Adrenal gland (tissue), 12 donors: Measurements from ENCODE around the gene COP1. TPM values are rescaled to one million over a fixed set of nuclear protein-coding genes. Genes with fewer than 3 reads are reported as not detected.

ENCODE experiments used
- DNase-seq, 7 donors: peaks; one replicate each; pipeline ENCODE4 v3.0.0-alpha.2; 2019 to 2020
- H3K27ac ChIP-seq, 5 donors: fragments of 200-600 bp; sonication (generic) in 4 of 5; 1 replicate in 3 of 5; 2 replicates in 2 of 5; pipeline versions ENCODE4 v1.5.1 to v1.8.0; 2016 to 2020; ENCODE audit warnings: mild to moderate bottlenecking in 1 of 5
- H3K27me3 ChIP-seq: fragments of 200-600 bp; 2 replicates; pipeline ENCODE4 v1.8.0; 2021
- H3K36me3 ChIP-seq, 2 donors: fragments of 200-600 bp; replicated peaks in 1 of 2; 1 replicate in 1 of 2; 2 replicates in 1 of 2; pipeline versions ENCODE4 v1.5.1 to v1.8.0; 2018 to 2022
- H3K4me1 ChIP-seq, 2 donors: fragments of 200-600 bp; replicated peaks in 1 of 2; 1 replicate in 1 of 2; 2 replicates in 1 of 2; pipeline versions ENCODE4 v1.5.1 to v1.8.0; 2018 to 2021
- H3K4me3 ChIP-seq, 4 donors: fragments of 200-600 bp; sonication (generic) in 3 of 4; one replicate each; pipeline ENCODE4 v1.5.1; 2016 to 2018
- H3K9me3 ChIP-seq, 3 donors: fragments of 200-600 bp; sonication (generic) in 1 of 3; replicated peaks in 1 of 3; 1 replicate in 2 of 3; 2 replicates in 1 of 3; pipeline versions ENCODE4 v1.5.1 to v1.8.0; 2016 to 2021
- CTCF ChIP-seq, 6 experiments: fragments of 450-650 bp in 4 of 6; fragments of 200-600 bp in 2 of 6; sonication (generic) in 1 of 6; IDR thresholded peaks; 1 replicate in 5 of 6; 2 replicates in 1 of 6; pipeline versions ENCODE4 v1.5.1 to v1.8.0; 2016 to 2021; ENCODE audit warnings: antibody characterized with exemption in 6 of 6, mild to moderate bottlenecking in 2 of 6, moderate library complexity in 1 of 6
- POLR2A ChIP-seq, 2 donors: fragments of 450-650 bp; IDR thresholded peaks; one replicate each; pipeline ENCODE4 v1.6.1; 2017; ENCODE audit warnings: antibody characterized with exemption in 2 of 2, mild to moderate bottlenecking in 2 of 2, moderate library complexity in 1 of 2
- WGBS, 4 donors: extraction: QIAGEN DNeasy Blood & Tissue Kit in 2 of 4; methylation state at CpG; one replicate each; pipeline versions ENCODE4 v1.1.5 to v1.1.7; 2013 to 2017; 5-methylcytosine and 5-hydroxymethylcytosine counted together
- intact Hi-C, 2 donors: fragments of 100-400 bp; cut with DNase I; formaldehyde crosslinking; loops; one replicate each; pipeline versions ENCODE4 v1.14.1 to v1.15.0; 2022 to 2023
- polyA plus RNA-seq, 3 donors: library from polyadenylated mRNA; stranded (reverse); fragments of 200-250 nt in 2 of 3; fragments of 350-450 nt in 1 of 3; fragmentation: Illumina TruSeq in 1 of 3; extraction: RNeasy Lipid Tissue Mini Kit (QIAGEN cat#74804) in 1 of 3; gene quantifications; one replicate each; pipeline ENCODE4 v1.2.3, GENCODE V29; 2013 to 2014
- total RNA-seq, 9 donors: library from RNA; depleted of rRNA in 4 of 9; stranded (reverse); fragments of >200 nt in 4 of 9; fragments of 120-200 nt in 1 of 9; fragmentation: NEBNext Ultra II Directional in 1 of 9; extraction: Animal tissue kit (Norgen Biotek cat#: 25700) in 1 of 9; gene quantifications; one replicate each; pipeline versions ENCODE4 v1.1.0 to v1.2.4, GENCODE V29; 2013 to 2023
- donor health status: healthy with polysubstance abuse.
- donor health status: Bipolar disorder and iron deficiency.
- donor health status: DM: yes; HTN: yes; CAD: no.
- donor health status: DM: no; HTN: no; CAD: no.
- donor health status: DM: no; HTN: no; CAD: no.
- donor health status: DM: yes; HTN: yes; CAD: no.

The COP1 gene
- total and polyA plus RNA-seq, 12 donors: 27.4 to 80.0 (median 36.7) TPM

- TF ChIP-seq POLR2A (IDR thresholded peaks at IDR 0.05) (no peak), CTCF (IDR thresholded peaks at IDR 0.05) (no peak)
- H3K4me3 ChIP-seq: no peak overlapping the region
- H3K27ac ChIP-seq: no peak overlapping the region
- H3K4me1 ChIP-seq: no peaks in the 10 kb centered on the region
- intact Hi-C loops: no loop called here
- WGBS, 4 donors: 77 to 92% (median 82%) methylated on average over 1 of the region's 1 CpG
- H3K9me3 ChIP-seq: no peaks in the 10 kb centered on the region
- no peak for DNase-seq
- H3K36me3 ChIP-seq: no peaks in the 10 kb centered on the region
- H3K27me3 ChIP-seq: no peaks in the 10 kb centered on the region
Measured at GRCh38 chr1:176222196-176222595, 15.1 kb upstream of the COP1 start.

GRCh38 chr1:176220100-176220689 is 13.1 kb upstream of the COP1 start:
- H3K27me3 ChIP-seq: no peaks in the 10 kb centered on the region
- H3K4me1 ChIP-seq: no peaks in the 10 kb centered on the region
- no peaks in the 10 kb centered on the region for H3K9me3 ChIP-seq
- TF ChIP-seq CTCF (IDR thresholded peaks at IDR 0.05): no peak
- TF ChIP-seq POLR2A (IDR thresholded peaks at IDR 0.05): no peak
- intact Hi-C loops: no loop called here
- no peak overlapping the region for H3K4me3 ChIP-seq
- DNase-seq: no peak
- H3K27ac ChIP-seq: no peak overlapping the region
- WGBS, 4 donors: 73 to 84% (median 80%) methylated on average over 8 of the region's 8 CpGs
- no peaks in the 10 kb centered on the region for H3K36me3 ChIP-seq

- Histone ChIP-seq H3K4me1 (no peaks in the 10 kb centered on the region), H3K36me3 (no peaks in the 10 kb centered on the region), H3K27ac (no peak overlapping the region), H3K4me3 (no peak overlapping the region), H3K27me3 (no peaks in the 10 kb centered on the region), H3K9me3 (no peaks in the 10 kb centered on the region)
- intact Hi-C loops: no loop called here
- no peak for DNase-seq
- TF ChIP-seq CTCF (IDR thresholded peaks at IDR 0.05): no peak
Measured at GRCh38 chr1:176217461-176218099, 10.5 kb upstream of the COP1 start.

GRCh38 chr1:176216031-176216430 is 8.9 kb upstream of the COP1 start:
- 29 to 50% (median 33%) methylated on average over 1 of the region's 1 CpG for WGBS, 4 donors
- intact Hi-C loops: no loop called here

More at GRCh38 chr1:176216031-176216430, 8.9 kb upstream of the COP1 start:
- Histone ChIP-seq H3K9me3 (no peaks in the 10 kb centered on the region), H3K27ac (no peak overlapping the region), H3K36me3 (no peaks in the 10 kb centered on the region), H3K4me3 (no peak overlapping the region), H3K27me3 (no peaks in the 10 kb centered on the region), H3K4me1 (no peaks in the 10 kb centered on the region)
- no peak for TF ChIP-seq CTCF (IDR thresholded peaks at IDR 0.05)
- DNase-seq: no peak
